HuH-7.5 (cell line): ENCODE data around the gene TATDN2.
"Not testable (repeated sequence)": the region's sequence is repeated elsewhere in the genome, so short reads cannot be mapped to it uniquely, and the experiment has no call there.

Source experiments
- DNase-seq: peaks from one replicate; pipeline ENCODE4 v3.0.0; 2011; ENCODE audit warnings: low spot score

Gene TATDN2

GRCh38 chr3:10272476-10272875 is 24.2 kb downstream of the TATDN2 start:
- not testable (repeated sequence) for DNase-seq

- no peak for DNase-seq
These were observed 24.7 kb downstream of the TATDN2 start for GRCh38 chr3:10272977-10273376.

GRCh38 chr3:10273702-10274305 is 25.5 kb downstream of the TATDN2 start:
- no peak for DNase-seq

- no peak for DNase-seq
These were observed 26.3 kb downstream of the TATDN2 start for GRCh38 chr3:10274601-10275000.

GRCh38 chr3:10277115-10277625 is 28.9 kb downstream of the TATDN2 start:
- DNase-seq, result no peak

GRCh38 chr3:10278501-10278900 is 30.2 kb downstream of the TATDN2 start:
- DNase-seq, result no peak

GRCh38 chr3:10279384-10280176 is 31.3 kb downstream of the TATDN2 start:
- DNase-seq, result no peak

GRCh38 chr3:10280177-10280529 is 31.9 kb downstream of the TATDN2 start:
- DNase-seq, result no peak

GRCh38 chr3:10280571-10280970 is 32.3 kb downstream of the TATDN2 start:
- no peak for DNase-seq

GRCh38 chr3:10281951-10282350 is 33.7 kb downstream of the TATDN2 start:
- no peak for DNase-seq

GRCh38 chr3:10283638-10284037 is 35.4 kb downstream of the TATDN2 start:
- no peak for DNase-seq

- no peak for DNase-seq
These were observed 36.2 kb downstream of the TATDN2 start for GRCh38 chr3:10284496-10284895.

- no peak for DNase-seq
These were observed 37.2 kb downstream of the TATDN2 start for GRCh38 chr3:10285272-10286132.

GRCh38 chr3:10286133-10286524 is 37.9 kb downstream of the TATDN2 start:
- DNase-seq, result no peak

GRCh38 chr3:10286596-10287295 is 38.5 kb downstream of the TATDN2 start:
- DNase-seq, result no peak

- no peak for DNase-seq
These were observed 39.8 kb downstream of the TATDN2 start for GRCh38 chr3:10287936-10288574.

GRCh38 chr3:10288575-10288960 is 40.3 kb downstream of the TATDN2 start:
- DNase-seq, result no peak

GRCh38 chr3:10289077-10289476 is 40.8 kb downstream of the TATDN2 start:
- no peak for DNase-seq

GRCh38 chr3:10289787-10290355 is 41.6 kb downstream of the TATDN2 start:
- no peak for DNase-seq

GRCh38 chr3:10290481-10291176 is 42.4 kb downstream of the TATDN2 start:
- DNase-seq, result no peak

- no peak for DNase-seq
These were observed 43.4 kb downstream of the TATDN2 start for GRCh38 chr3:10291641-10292040.
